AG09319 (cell line): ENCODE results near the gene REEP3.

Source experiments
- DNase-seq: peaks from one replicate; pipeline ENCODE4 v3.0.0-alpha.2; 2010; ENCODE audit warnings: low read depth; ENCODE audit errors: extremely low read depth
- CTCF ChIP-seq: IDR thresholded peaks from 2 replicates; pipeline ENCODE4 v1.5.1; 2011; ENCODE audit warnings: low read depth, mild to moderate bottlenecking, inconsistent platforms, low read length, moderate library complexity

REEP3 gene

GRCh38 chr10:63553031-63553430 is 31.8 kb downstream of the REEP3 start:
- no peak for TF ChIP-seq CTCF
- DNase-seq, result peak; percentile 51

GRCh38 chr10:63553473-63553872 is 32.3 kb downstream of the REEP3 start:
- TF ChIP-seq CTCF, result no peak
- no peak for DNase-seq

- no peak for TF ChIP-seq CTCF
- peak; percentile 32 for DNase-seq
Observed at GRCh38 chr10:63554657-63555056, 33.5 kb downstream of the REEP3 start.

GRCh38 chr10:63555330-63555729 is 34.1 kb downstream of the REEP3 start:
- TF ChIP-seq CTCF, result no peak
- DNase-seq, result no peak

GRCh38 chr10:63558132-63558784 is 37.1 kb downstream of the REEP3 start:
- TF ChIP-seq CTCF, result no peak
- DNase-seq, result no peak

- no peak for DNase-seq
- no peak for TF ChIP-seq CTCF
Observed at GRCh38 chr10:63561341-63561740, 40.1 kb downstream of the REEP3 start.

- no peak for DNase-seq
- TF ChIP-seq CTCF, result no peak
Observed at GRCh38 chr10:63562391-63562790, 41.2 kb downstream of the REEP3 start.
